ENCODE measurements around the gene GATD1. TPM values are rescaled to one million over a fixed set of nuclear protein-coding genes. Genes with fewer than 3 reads are reported as not detected.

GATD1 gene
- total RNA-seq, 1 donor from 2014 or later, result 60.8 TPM

- intact Hi-C loops (cut with micrococcal nuclease), result no loop called here
These were observed 35.8 kb upstream of the GATD1 start for GRCh38 chr11:813072-813455.

GRCh38 chr11:812390-812789 is 35.1 kb upstream of the GATD1 start:
- intact Hi-C loops (cut with micrococcal nuclease), result no loop called here

- intact Hi-C loops (cut with micrococcal nuclease), result no loop called here
These were observed 34.4 kb upstream of the GATD1 start for GRCh38 chr11:811446-812245.

- intact Hi-C loops (cut with micrococcal nuclease), result no loop called here
These were observed 32.8 kb upstream of the GATD1 start for GRCh38 chr11:810040-810567.

- intact Hi-C loops (cut with micrococcal nuclease), result loop anchor here (1.0 to 5.0 kb wide), 5 partner anchors 10 to 602 kb away; partner anchors contain the start of genes BET1L, CHID1, POLR2L and RIC8A
These were observed 32.2 kb upstream of the GATD1 start, which contains the start of gene RPLP2 for GRCh38 chr11:809287-810039. TSS of gene RPLP2 (plus strand) at chr11:809967. CDS start at chr11:810235, 268 bp downstream.

- intact Hi-C loops (cut with micrococcal nuclease), result loop anchor here (1.0 to 5.0 kb wide), 5 partner anchors 11 to 601 kb away; partner anchors contain the start of genes BET1L, CHID1, POLR2L and RIC8A
These were observed 31.4 kb upstream of the GATD1 start for GRCh38 chr11:808427-809286.

- intact Hi-C loops (cut with micrococcal nuclease), result no loop called here
These were observed 27.3 kb upstream of the GATD1 start for GRCh38 chr11:804599-804964.

- intact Hi-C loops (cut with micrococcal nuclease), result no loop called here
These were observed 26.7 kb upstream of the GATD1 start for GRCh38 chr11:803770-804598.

GRCh38 chr11:803467-803742 is 26.1 kb upstream of the GATD1 start:
- intact Hi-C loops (cut with micrococcal nuclease), result no loop called here

- intact Hi-C loops (cut with micrococcal nuclease), result no loop called here
These were observed 25.6 kb upstream of the GATD1 start for GRCh38 chr11:802693-803466.

GRCh38 chr11:802018-802617 is 24.8 kb upstream of the GATD1 start:
- intact Hi-C loops (cut with micrococcal nuclease), result no loop called here

- intact Hi-C loops (cut with micrococcal nuclease), result no loop called here
These were observed 24.0 kb upstream of the GATD1 start for GRCh38 chr11:801097-801780.

- intact Hi-C loops (cut with micrococcal nuclease), result no loop called here
These were observed 23.2 kb upstream of the GATD1 start for GRCh38 chr11:800473-800872.

GRCh38 chr11:799641-800316 is 22.5 kb upstream of the GATD1 start:
- intact Hi-C loops (cut with micrococcal nuclease), result loop anchor here (5.0 kb wide), 2 partner anchors 52 to 222 kb away; partner anchors contain the start of genes PHRF1 and TALDO1

- intact Hi-C loops (cut with micrococcal nuclease), result loop anchor here (1.0 to 5.0 kb wide), 3 partner anchors 21 to 221 kb away; partner anchors contain the start of genes GATD1, PHRF1 and TALDO1
These were observed 20.9 kb upstream of the GATD1 start, which contains the start of gene SLC25A22 for GRCh38 chr11:798093-798713. TSS of gene SLC25A22 (minus strand) at chr11:798281. CDS start at chr11:795006, 3,275 bp downstream.

- intact Hi-C loops (cut with micrococcal nuclease), result loop anchor here (1.0 to 5.0 kb wide), 6 partner anchors 8 to 220 kb away; partner anchors contain the start of genes DEAF1, GATD1, PHRF1 and PIDD1
These were observed 20.2 kb upstream of the GATD1 start for GRCh38 chr11:797296-798092.

Measured in T-helper 2 cell treated with Interferon-gamma antibody and Interleukin-4, amounts not matched to agents 100 ng/mL and 5 ng/mL, for 36 hours (primary cell).